OCI-LY7 (cell line): Measurements from ENCODE around the gene APOL3.

Experiments used
- EZH2phosphoT487 ChIP-seq: fragments of 200-600 bp; sonication (generic); IDR thresholded peaks from 2 replicates; pipeline ENCODE4 v1.6.1; 2018; ENCODE audit warnings: low read depth, borderline replicate concordance, mild to moderate bottlenecking, mixed run types, antibody characterized with exemption, low read length, moderate library complexity, mixed read lengths
- TF ChIP-seq, protein P1 (sequence below): fragments of 200-600 bp; sonication (generic); conservative IDR thresholded peaks from 2 replicates; pipeline ENCODE4 v1.5.1; 2014; ENCODE audit warnings: mild to moderate bottlenecking, antibody characterized with exemption, low read length, moderate library complexity, mixed read lengths

- TF ChIP-seq, protein P1, sequence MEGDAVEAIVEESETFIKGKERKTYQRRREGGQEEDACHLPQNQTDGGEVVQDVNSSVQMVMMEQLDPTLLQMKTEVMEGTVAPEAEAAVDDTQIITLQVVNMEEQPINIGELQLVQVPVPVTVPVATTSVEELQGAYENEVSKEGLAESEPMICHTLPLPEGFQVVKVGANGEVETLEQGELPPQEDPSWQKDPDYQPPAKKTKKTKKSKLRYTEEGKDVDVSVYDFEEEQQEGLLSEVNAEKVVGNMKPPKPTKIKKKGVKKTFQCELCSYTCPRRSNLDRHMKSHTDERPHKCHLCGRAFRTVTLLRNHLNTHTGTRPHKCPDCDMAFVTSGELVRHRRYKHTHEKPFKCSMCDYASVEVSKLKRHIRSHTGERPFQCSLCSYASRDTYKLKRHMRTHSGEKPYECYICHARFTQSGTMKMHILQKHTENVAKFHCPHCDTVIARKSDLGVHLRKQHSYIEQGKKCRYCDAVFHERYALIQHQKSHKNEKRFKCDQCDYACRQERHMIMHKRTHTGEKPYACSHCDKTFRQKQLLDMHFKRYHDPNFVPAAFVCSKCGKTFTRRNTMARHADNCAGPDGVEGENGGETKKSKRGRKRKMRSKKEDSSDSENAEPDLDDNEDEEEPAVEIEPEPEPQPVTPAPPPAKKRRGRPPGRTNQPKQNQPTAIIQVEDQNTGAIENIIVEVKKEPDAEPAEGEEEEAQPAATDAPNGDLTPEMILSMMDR, result no peak
- TF ChIP-seq EZH2phosphoT487, result no peak
Observed at GRCh38 chr22:36136988-36137387, 23.6 kb downstream of the APOL3 start.
